ENCODE data around the gene HRG.
"Not testable (repeated sequence)": the region's sequence is repeated elsewhere in the genome, so short reads cannot be mapped to it uniquely, and the experiment has no call there.

The HRG gene

GRCh38 chr3:186693843-186694242 lies 28.0 kb downstream of the HRG start:
- H3K4me3 ChIP-seq: no peak overlapping the region
- no peak for TF ChIP-seq CTCF (IDR thresholded peaks at IDR 0.05)
- DNase-seq (ENCODE audit: low spot score): no peak
- no peak overlapping the region for H3K27ac ChIP-seq

- Histone ChIP-seq H3K4me3 (no peak overlapping the region), H3K27ac (no peak overlapping the region)
- TF ChIP-seq CTCF (IDR thresholded peaks at IDR 0.05): no peak
- DNase-seq (ENCODE audit: low spot score): no peak
Measured at GRCh38 chr3:186694288-186695032, 28.6 kb downstream of the HRG start.

- DNase-seq (ENCODE audit: low spot score): no peak
- Histone ChIP-seq H3K27ac (no peak overlapping the region), H3K4me3 (no peak overlapping the region)
- no peak for TF ChIP-seq CTCF (IDR thresholded peaks at IDR 0.05)
Measured at GRCh38 chr3:186696522-186696921, 30.7 kb downstream of the HRG start.

GRCh38 chr3:186697510-186697909 lies 31.7 kb downstream of the HRG start:
- DNase-seq (ENCODE audit: low spot score): no peak
- H3K4me3 ChIP-seq: no peak overlapping the region
- no peak for TF ChIP-seq CTCF (IDR thresholded peaks at IDR 0.05)
- H3K27ac ChIP-seq: no peak overlapping the region

- TF ChIP-seq CTCF (IDR thresholded peaks at IDR 0.05): no peak
- Histone ChIP-seq H3K4me3 (no peak overlapping the region), H3K27ac (no peak overlapping the region)
- DNase-seq (ENCODE audit: low spot score): no peak
Measured at GRCh38 chr3:186700267-186700666, 34.5 kb downstream of the HRG start.

- DNase-seq (ENCODE audit: low spot score); H3K4me3 ChIP-seq; H3K27ac ChIP-seq: not testable (repeated sequence)
Measured at GRCh38 chr3:186702451-186702850, 36.6 kb downstream of the HRG start.

GRCh38 chr3:186705882-186706780 lies 40.3 kb downstream of the HRG start:
- no peak for DNase-seq (ENCODE audit: low spot score)
- Histone ChIP-seq H3K27ac (no peak overlapping the region), H3K4me3 (no peak overlapping the region)
- TF ChIP-seq CTCF (IDR thresholded peaks at IDR 0.05): no peak
